Renal pelvis (tissue), 12 donors: ENCODE results near the gene TAS2R39. TPM values are rescaled to one million over a fixed set of nuclear protein-coding genes. Genes with fewer than 3 reads are reported as not detected.
"Not testable (repeated sequence)": the region's sequence is repeated elsewhere in the genome, so short reads cannot be mapped to it uniquely, and the experiment has no call there.

Experiments
- DNase-seq: peaks from one replicate; pipeline ENCODE4 v3.0.0-alpha.2; 2013
- long read RNA-seq, 16 experiments: transcript quantifications; one replicate each; lab custom pipeline, GENCODE V29; 2026
- polyA plus RNA-seq, 3 donors: library from polyadenylated mRNA; unstranded; fragments of 120-200 nt; gene quantifications; one replicate each; pipeline ENCODE4 v1.2.1, GENCODE V29; 2013; ENCODE audit not compliant: insufficient read length in 3 of 3

The TAS2R39 gene
- polyA plus RNA-seq, result not detected
- long read RNA-seq, donor 1, result 0 reads
- long read RNA-seq, donor 2, result 0 reads
- long read RNA-seq, donor 3, result 0 reads
- long read RNA-seq, donor 4, result 0 reads
- long read RNA-seq, donor 5, partial matches to known transcripts, result 0 of 1 reads
- long read RNA-seq, donor 5, other reads (novel, unspliced or antisense), result 0 of 1 reads
- long read RNA-seq, donor 6, result 0 reads
- long read RNA-seq, donor 7, result 0 reads
- long read RNA-seq, donor 8, result 0 reads
- long read RNA-seq, donor 9, result 0 reads
- long read RNA-seq, donor 10, result 0 reads
- long read RNA-seq, donor 11, result 0 reads
- long read RNA-seq, donor 12, result 0 reads
- long read RNA-seq, donor 13, partial matches to known transcripts, result 0 of 1 reads
- long read RNA-seq, donor 13, other reads (novel, unspliced or antisense), result 0 of 1 reads
- long read RNA-seq, donor 14, result 0 reads
- long read RNA-seq, donor 15, result 0 reads
- long read RNA-seq, donor 16, result 0 reads

GRCh38 chr7:143183024-143183423 is at the start of gene TAS2R39:
TSS of gene TAS2R39 (plus strand) at chr7:143183419. CDS start at chr7:143183419, 0 bp downstream.
- no peak for DNase-seq

DNA sequence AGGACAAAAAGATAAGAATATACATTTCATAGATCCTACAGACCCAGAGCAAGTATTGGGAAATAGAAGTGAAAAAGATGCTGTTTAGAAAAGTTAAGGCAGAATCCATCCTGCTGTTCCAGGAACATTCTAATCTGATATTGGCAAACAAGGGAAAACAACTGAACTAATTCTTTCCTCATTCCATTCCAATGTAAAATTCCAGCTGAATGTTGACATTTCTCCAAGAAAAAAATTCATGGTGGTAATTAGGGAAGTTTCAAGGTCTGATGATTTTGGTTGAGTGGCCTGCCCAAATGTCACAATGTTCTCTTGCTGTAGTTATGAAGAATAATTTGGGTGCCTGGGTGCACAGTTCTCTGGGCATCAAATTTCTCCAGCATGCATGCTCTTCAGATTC is 36.1 kb upstream of the TAS2R39 start:
- no peak for DNase-seq

DNA sequence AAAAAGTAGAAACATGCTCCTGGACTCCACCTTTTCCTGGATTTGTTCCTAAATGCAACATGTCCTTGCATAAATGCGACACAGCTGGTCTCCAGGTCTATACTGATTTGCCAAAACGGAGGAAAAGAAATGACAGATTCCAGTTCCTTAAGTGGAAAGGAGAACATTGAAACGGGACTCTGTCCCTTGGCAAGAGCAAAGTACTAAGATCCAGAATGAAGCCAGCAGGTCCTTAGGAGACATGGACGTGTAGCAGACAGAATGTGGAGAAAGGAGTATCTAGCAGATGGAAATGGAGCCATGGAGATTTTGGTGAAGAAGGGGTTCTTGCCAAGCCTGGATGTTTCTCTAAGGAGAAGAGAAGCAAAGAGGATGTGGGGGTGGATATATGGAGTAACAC is 35.2 kb upstream of the TAS2R39 start:
- no peak for DNase-seq

GRCh38 chr7:143148651-143149050 is 34.6 kb upstream of the TAS2R39 start:
- DNase-seq, result no peak

DNA sequence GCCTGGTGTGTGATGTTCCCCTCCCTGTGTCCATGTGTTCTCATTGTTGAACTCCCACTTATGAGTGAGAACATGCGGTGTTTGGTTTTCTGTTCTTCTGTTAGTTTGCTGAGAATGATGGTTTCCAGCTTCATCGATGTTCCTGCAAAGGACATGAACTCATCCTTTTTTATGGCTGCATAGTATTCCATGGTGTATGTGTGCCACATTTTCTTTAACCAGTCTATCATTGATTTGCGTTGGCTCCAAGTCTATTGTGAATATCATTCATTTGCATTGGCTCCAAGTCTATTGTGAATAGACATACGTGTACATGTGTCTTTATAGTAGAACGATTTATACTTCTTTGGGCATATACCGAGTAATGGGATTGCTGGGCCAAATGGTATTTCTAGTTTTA is 32.5 kb upstream of the TAS2R39 start:
- not testable (repeated sequence) for DNase-seq

DNA sequence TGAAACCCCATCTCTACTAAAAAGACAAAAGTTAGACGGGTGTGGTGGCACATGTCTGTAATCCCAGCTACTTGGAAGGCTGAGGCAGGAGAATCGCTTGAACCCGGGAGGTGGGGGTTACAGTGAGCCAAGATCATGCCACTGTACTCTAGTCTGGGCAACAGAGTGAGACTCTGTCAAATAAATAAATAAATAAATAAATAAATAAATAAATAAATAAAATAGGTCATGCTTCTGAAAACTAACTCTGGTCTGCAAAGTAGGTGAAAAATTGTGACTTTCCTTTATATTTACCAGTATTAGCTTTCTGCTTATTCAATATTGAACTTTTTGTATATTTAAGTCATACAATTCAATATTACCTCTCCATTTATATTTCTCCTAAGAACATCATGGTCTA is 24.6 kb upstream of the TAS2R39 start:
- not testable (repeated sequence) for DNase-seq

GRCh38 chr7:143171697-143172096 is 11.5 kb upstream of the TAS2R39 start:
- no peak for DNase-seq

DNA sequence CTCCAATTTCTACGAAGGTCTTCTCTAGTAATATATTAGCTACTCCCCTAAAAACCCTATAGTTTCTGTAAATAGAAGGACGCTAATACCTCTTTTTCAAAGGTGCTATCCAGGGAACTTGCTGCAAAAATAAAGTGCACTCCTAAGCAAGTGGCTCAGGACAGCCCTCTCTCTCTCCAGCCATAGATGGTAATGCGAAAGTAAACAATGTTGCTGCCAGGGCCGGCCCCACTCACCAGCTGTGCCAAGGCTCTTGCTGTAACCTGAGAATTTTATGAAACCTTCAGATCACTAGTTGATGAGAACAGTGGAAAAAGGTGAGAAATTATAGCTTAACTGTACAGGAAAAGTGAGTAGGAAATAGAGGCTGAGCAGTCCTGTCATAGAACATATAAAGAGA is 10.9 kb upstream of the TAS2R39 start:
- peak; percentile 14 for DNase-seq

- DNase-seq, result no peak
Observed at GRCh38 chr7:143176128-143176527, 7.1 kb upstream of the TAS2R39 start.

GRCh38 chr7:143177374-143178119 is 5.7 kb upstream of the TAS2R39 start:
- DNase-seq, result no peak

DNA sequence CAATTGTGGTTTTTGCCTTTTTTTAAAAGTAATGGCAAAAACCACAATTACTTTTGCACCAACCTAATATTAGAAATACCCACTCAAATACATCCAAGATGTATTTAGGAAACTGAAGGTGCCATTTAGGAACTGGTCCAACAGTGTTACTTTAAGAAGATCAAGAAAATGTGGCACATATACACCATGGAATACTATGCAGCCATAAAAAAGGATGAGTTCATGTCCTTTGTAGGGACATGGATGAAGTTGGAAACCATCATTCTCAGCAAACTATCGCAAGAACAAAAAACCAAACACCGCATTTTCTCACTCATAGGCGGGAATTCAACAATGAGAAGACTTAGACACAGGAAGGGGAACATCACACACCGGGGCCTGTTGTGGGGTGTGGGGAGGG is 2.4 kb upstream of the TAS2R39 start:
- not testable (repeated sequence) for DNase-seq

GRCh38 chr7:143181349-143181748 is 1.9 kb upstream of the TAS2R39 start:
- no peak for DNase-seq

DNA sequence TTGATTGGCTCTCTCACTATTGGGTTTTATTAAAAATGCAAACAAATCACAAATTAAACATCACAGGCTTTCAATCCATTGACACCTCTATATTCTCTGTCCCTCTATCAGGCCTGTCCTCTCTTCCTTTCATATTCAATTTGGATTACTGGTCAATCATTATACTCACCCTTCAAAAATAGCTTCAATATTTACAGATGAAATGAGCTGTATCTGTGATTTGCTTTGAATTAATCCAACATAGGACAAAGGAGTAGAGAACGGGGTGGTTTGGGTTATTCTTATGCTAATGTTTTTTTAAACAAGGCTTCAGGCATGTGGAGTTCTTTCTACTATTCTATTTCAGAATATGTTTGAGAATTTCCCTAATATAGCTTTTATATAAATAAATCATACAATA is 2.3 kb downstream of the TAS2R39 start:
- DNase-seq, result no peak

GRCh38 chr7:143188994-143189393 is 5.8 kb downstream of the TAS2R39 start:
- no peak for DNase-seq

DNA sequence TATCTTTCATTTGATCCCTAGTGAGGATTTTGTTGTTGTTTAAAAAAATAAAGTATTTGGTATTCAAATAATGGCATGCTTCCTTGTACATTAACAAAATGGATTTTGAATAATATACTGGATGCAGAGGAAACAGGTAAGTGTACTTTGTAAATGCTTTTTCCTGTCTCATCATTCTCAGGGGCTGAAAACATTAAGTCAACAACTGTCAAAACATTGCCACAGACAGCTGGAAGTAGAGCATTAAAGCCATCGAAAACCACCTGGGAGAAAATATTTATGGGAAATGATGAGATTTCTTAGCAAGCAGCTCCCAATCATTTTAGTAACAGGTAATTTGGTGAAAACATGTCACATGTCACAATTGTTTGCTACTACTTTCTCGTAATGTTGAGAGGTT is 10.7 kb downstream of the TAS2R39 start:
- DNase-seq, result no peak

- no peak for DNase-seq
Observed at GRCh38 chr7:143199040-143199439, 15.8 kb downstream of the TAS2R39 start.

- no peak for DNase-seq
Observed at GRCh38 chr7:143202161-143202560, 18.9 kb downstream of the TAS2R39 start.

- DNase-seq, result no peak
Observed at GRCh38 chr7:143203386-143203785, 20.2 kb downstream of the TAS2R39 start.

DNA sequence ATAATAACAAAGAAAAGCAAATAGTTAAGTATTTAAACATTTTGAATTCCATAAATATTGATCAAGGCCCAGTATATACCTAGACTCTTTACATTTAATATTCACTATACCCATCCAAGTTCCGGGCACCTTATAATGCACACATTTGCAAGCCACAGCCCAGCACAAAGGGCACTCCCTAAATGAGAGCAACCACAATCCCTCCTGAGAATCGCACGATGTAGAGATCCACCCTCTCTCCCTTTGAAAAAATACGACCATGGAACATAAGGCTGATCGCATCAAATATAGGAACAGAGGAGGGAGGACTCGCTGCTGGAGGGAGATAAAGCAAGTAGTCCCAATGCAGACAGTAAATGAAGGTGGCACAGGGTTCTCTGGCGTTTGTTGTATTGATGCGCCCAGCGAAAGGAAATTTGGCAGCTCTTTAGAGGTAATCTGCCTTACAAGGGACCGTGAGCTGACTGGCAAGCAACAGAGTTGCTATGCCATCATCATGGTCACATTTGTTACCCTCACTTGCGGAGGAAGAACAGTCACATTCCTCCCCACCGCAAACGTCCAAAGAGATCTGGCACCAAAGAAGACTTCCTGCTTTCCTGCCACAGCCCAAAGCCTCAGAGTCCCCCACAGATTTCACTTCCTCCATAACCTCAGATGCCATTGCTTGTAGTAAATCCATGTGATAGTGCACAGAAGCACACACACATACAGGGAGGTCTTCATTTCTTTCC is 22.5 kb downstream of the TAS2R39 start:
- no peak for DNase-seq

GRCh38 chr7:143210541-143210940 is 27.3 kb downstream of the TAS2R39 start:
- DNase-seq, result no peak

DNA sequence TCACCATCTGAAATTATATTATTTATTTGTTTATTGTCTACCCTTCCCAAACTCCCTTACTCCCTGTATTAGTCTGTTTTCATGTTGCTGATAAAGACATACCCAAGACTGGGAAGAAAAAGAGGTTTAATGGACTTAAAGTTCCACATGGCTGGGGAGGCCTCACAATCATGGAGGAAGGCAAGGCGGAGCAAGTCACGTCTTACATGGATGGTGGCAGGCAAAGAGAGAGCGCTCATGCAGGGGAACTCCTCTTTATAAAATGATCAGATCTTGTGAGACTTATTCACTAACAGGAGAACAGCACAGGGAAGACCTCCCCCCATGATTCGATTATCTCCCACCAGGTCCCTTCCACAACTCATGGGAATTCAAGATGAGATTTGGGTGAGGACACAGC is 30.3 kb downstream of the TAS2R39 start:
- DNase-seq, result not testable (repeated sequence)
